GM23338 (cell line): ENCODE data around the gene ANOS1. TPM values are rescaled to one million over a fixed set of nuclear protein-coding genes. Genes with fewer than 3 reads are reported as not detected.
A peak's percentile ranks its signal among the peaks of the same experiment; 100 is the strongest.

Source experiments
- ATAC-seq: fragments of 200-7000 bp; cut with Tn5 transposase; 3 replicates; pipeline ENCODE4 v1.9.1; 2020
- DNase-seq: peaks from one replicate; pipeline ENCODE4 v3.0.0-alpha.2; 2015; ENCODE audit warnings: low spot score
- H2AFZ ChIP-seq: fragments of 200-600 bp; sonication (generic); 2 replicates; pipeline ENCODE4 v1.8.0; 2016; ENCODE audit warnings: antibody characterized with exemption, mild to moderate bottlenecking, moderate library complexity
- H3F3A ChIP-seq: fragments of 200-600 bp; sonication (generic); replicated peaks from 2 replicates; pipeline ENCODE4 v1.8.0; 2017; ENCODE audit warnings: antibody characterized with exemption, mixed run types, low read depth
- H3K27ac ChIP-seq: fragments of 200-600 bp; sonication (generic); 2 replicates; pipeline ENCODE4 v1.6.1; 2016; ENCODE audit warnings: low read depth
- H3K27me3 ChIP-seq: fragments of 200-600 bp; sonication (generic); 2 replicates; pipeline ENCODE4 v1.8.0; 2016; ENCODE audit warnings: mild to moderate bottlenecking, mixed run types, moderate library complexity; ENCODE audit not compliant: insufficient read depth
- H3K36me3 ChIP-seq: fragments of 200-600 bp; sonication (generic); 2 replicates; pipeline ENCODE4 v1.8.0; 2016; ENCODE audit warnings: mild to moderate bottlenecking; ENCODE audit not compliant: insufficient read depth
- H3K4me1 ChIP-seq: fragments of 200-600 bp; sonication (generic); 2 replicates; pipeline ENCODE4 v1.8.0; 2016; ENCODE audit warnings: mild to moderate bottlenecking, moderate library complexity; ENCODE audit not compliant: insufficient read depth
- H3K4me2 ChIP-seq: fragments of 200-600 bp; sonication (generic); 2 replicates; pipeline ENCODE4 v1.7.1; 2017; ENCODE audit warnings: mixed run types
- H3K4me3 ChIP-seq: fragments of 200-600 bp; sonication (generic); 2 replicates; pipeline ENCODE4 v1.6.1; 2016; ENCODE audit warnings: mixed run types
- H3K79me2 ChIP-seq: fragments of 200-600 bp; sonication (generic); replicated peaks from 2 replicates; pipeline ENCODE4 v1.8.0; 2017; ENCODE audit warnings: mild to moderate bottlenecking; ENCODE audit not compliant: insufficient read depth
- H3K9me2 ChIP-seq: fragments of 200-600 bp; sonication (generic); 2 replicates; pipeline ENCODE4 v1.8.0; 2017; ENCODE audit not compliant: insufficient read depth
- H4K20me1 ChIP-seq: fragments of 200-600 bp; sonication (generic); replicated peaks from 2 replicates; pipeline ENCODE4 v1.8.0; 2017; ENCODE audit warnings: mild to moderate bottlenecking; ENCODE audit not compliant: insufficient read depth
- H3K27ac Mint-ChIP-seq: 2 replicates; pipeline ENCODE4 v1.8.0; 2020; ENCODE audit warnings: inconsistent platforms, mild to moderate bottlenecking, moderate library complexity, mixed read lengths
- H3K27me3 Mint-ChIP-seq: 3 replicates; pipeline ENCODE4 v1.8.0; 2022; ENCODE audit warnings: low read depth, mild to moderate bottlenecking, moderate library complexity, mixed read lengths, inconsistent platforms; ENCODE audit not compliant: insufficient read depth, poor library complexity
- H3K36me3 Mint-ChIP-seq: 3 replicates; pipeline ENCODE4 v1.8.0; 2021; ENCODE audit warnings: low read depth, mild to moderate bottlenecking, inconsistent platforms, moderate library complexity, mixed read lengths
- H3K4me1 Mint-ChIP-seq: 3 replicates; pipeline ENCODE4 v1.8.0; 2020; ENCODE audit warnings: mild to moderate bottlenecking, inconsistent platforms, mixed read lengths
- H3K4me3 Mint-ChIP-seq: 3 replicates; pipeline ENCODE4 v1.8.0; 2021; ENCODE audit warnings: moderate library complexity, mild to moderate bottlenecking, inconsistent platforms, mixed read lengths
- H3K9me3 Mint-ChIP-seq: 3 replicates; pipeline ENCODE4 v1.8.0; 2020; ENCODE audit warnings: moderate library complexity, mild to moderate bottlenecking, inconsistent platforms, mixed read lengths
- EZH2 ChIP-seq: fragments of 200-600 bp; sonication (generic); IDR thresholded peaks from one replicate; pipeline ENCODE4 v1.8.0; 2017; ENCODE audit warnings: antibody characterized with exemption, mild to moderate bottlenecking, low read depth; ENCODE audit not compliant: unreplicated experiment
- EZH2phosphoT487 ChIP-seq: fragments of 200-600 bp; sonication (generic); IDR thresholded peaks from one replicate; pipeline ENCODE4 v1.8.1; 2018; ENCODE audit warnings: antibody characterized with exemption; ENCODE audit not compliant: unreplicated experiment
- JUNB ChIP-seq: IDR thresholded peaks from one replicate; pipeline ENCODE4 v1.6.1; 2016; ENCODE audit warnings: antibody characterized with exemption; ENCODE audit not compliant: unreplicated experiment
- NANOG ChIP-seq: IDR thresholded peaks from 2 replicates; pipeline ENCODE4 v1.6.1; 2016; ENCODE audit warnings: antibody characterized with exemption, borderline replicate concordance
- POLR2AphosphoS5 ChIP-seq: IDR thresholded peaks from 2 replicates; pipeline ENCODE4 v1.6.1; 2016; ENCODE audit warnings: antibody characterized with exemption, low read depth
- REST ChIP-seq: IDR thresholded peaks from one replicate; pipeline ENCODE4 v1.6.1; 2018; ENCODE audit warnings: antibody characterized with exemption; ENCODE audit not compliant: unreplicated experiment
- STAT1 ChIP-seq: IDR thresholded peaks from one replicate; pipeline ENCODE4 v1.6.1; 2016; ENCODE audit warnings: antibody characterized with exemption; ENCODE audit not compliant: unreplicated experiment
- ZNF114 ChIP-seq: fragments of 250-450 bp; sonication (Bioruptor Pico); IDR thresholded peaks from 2 replicates; pipeline ENCODE4 v1.5.0; 2020; ENCODE audit warnings: mild to moderate bottlenecking, moderate library complexity
- ZNF331 ChIP-seq: fragments of 250-450 bp; sonication (Bioruptor Pico); IDR thresholded peaks from 2 replicates; pipeline ENCODE4 v1.5.0; 2020; ENCODE audit warnings: low read depth, mild to moderate bottlenecking, moderate library complexity
- ZNF462 ChIP-seq: fragments of 250-450 bp; sonication (Bioruptor Pico); IDR thresholded peaks from 2 replicates; pipeline ENCODE4 v1.5.0; 2020; ENCODE audit warnings: mild to moderate bottlenecking, moderate library complexity
- polyA plus RNA-seq: library from polyadenylated mRNA; unstranded; fragments of >200 nt; fragmentation: Nextera tagmentation; extraction: Ambion mirVana; gene quantifications from 2 replicates; pipeline ENCODE4 v1.2.1, GENCODE V29; 2016
- total RNA-seq: library from RNA; depleted of rRNA; stranded (reverse); fragments of >200 nt; shearing (Covaris generic); gene quantifications from 2 replicates; pipeline ENCODE4 v1.2.3, GENCODE V29; 2014
- TF ChIP-seq, protein P1 (sequence below), 2 experiments: fragments of 200-600 bp in 1 of 2; sonication (generic) in 1 of 2; conservative IDR thresholded peaks; 2 replicates each; pipeline versions ENCODE4 v1.5.1 to v1.6.1; 2016 to 2017; ENCODE audit warnings: antibody characterized with exemption in 2 of 2, low read depth in 2 of 2, mild to moderate bottlenecking in 2 of 2, moderate library complexity in 1 of 2

Gene ANOS1
- total and polyA plus RNA-seq, 2 experiments from 2014 or later: 21.8 to 68.5 TPM

DNA sequence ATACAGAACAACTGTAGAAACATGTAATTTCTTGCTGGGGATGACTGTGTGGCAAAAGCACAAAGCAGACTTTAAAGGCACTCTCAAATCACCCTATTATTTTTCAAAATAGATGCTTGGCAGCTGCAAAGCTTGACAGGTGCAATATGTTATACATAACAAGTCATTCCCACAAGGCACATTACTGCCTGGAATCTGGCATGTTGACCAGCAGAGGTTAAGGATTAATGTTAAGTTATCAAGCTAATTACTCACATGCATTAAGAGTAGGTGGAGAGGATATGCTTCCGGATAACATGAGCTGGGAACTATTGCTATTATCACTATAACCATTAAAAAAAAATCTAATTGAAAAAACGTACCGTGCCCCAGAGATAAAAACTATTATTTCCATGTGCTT, 17.8 kb downstream of the ANOS1 start:
- H4K20me1 ChIP-seq: no peaks in the 10 kb centered on the region
- no peaks in the 10 kb centered on the region for H3K27me3 ChIP-seq
- H3K36me3 ChIP-seq: no peaks in the 10 kb centered on the region
- no peaks in the 10 kb centered on the region for H3K9me2 ChIP-seq
- Mint-ChIP-seq H3K27ac (peak overlapping the region; percentile 73; the same call in 1 of the 2 replicates), H3K4me1 (peaks cover 58% of the 10 kb centered on the region), H3K27me3 (peaks cover 3% of the 10 kb centered on the region), H3K9me3 (no peaks in the 10 kb centered on the region), H3K4me3 (no peak overlapping the region), H3K36me3 (peaks cover 47% of the 10 kb centered on the region)
- H3K4me2 ChIP-seq: peak overlapping the region; percentile 64; the same call in 1 of the 2 replicates
- H2AFZ ChIP-seq: no peak overlapping the region
- peaks cover 100% of the 10 kb centered on the region for H3K79me2 ChIP-seq
- H3K27ac ChIP-seq: no peak overlapping the region
- ATAC-seq (no peak), DNase-seq (no peak)
- H3F3A ChIP-seq: no peaks in the 10 kb centered on the region
- no peak overlapping the region for H3K4me3 ChIP-seq
- H3K4me1 ChIP-seq: peaks cover 29% of the 10 kb centered on the region
- TF ChIP-seq POLR2AphosphoS5 (no peak), ZNF114 (CRISPR knock-in tag) (no peak), STAT1 (no peak), ZNF331 (CRISPR knock-in tag) (no peak), EZH2 (no peak), REST (no peak), JUNB (no peak), NANOG (no peak)

GRCh38 chrX:8711401-8711800, 20.5 kb downstream of the ANOS1 start:
- Histone ChIP-seq H3K27me3 (no peaks in the 10 kb centered on the region), H3K4me1 (peaks cover 32% of the 10 kb centered on the region), H3K4me3 (no peak overlapping the region), H3K4me2 (no peak overlapping the region), H3F3A (no peaks in the 10 kb centered on the region), H2AFZ (no peak overlapping the region), H3K9me2 (no peaks in the 10 kb centered on the region), H3K36me3 (no peaks in the 10 kb centered on the region), H3K79me2 (peaks cover 100% of the 10 kb centered on the region), H4K20me1 (no peaks in the 10 kb centered on the region), H3K27ac (no peak overlapping the region)
- Mint-ChIP-seq H3K27ac (no peak overlapping the region), H3K4me1 (peaks cover 46% of the 10 kb centered on the region), H3K27me3 (peaks cover 3% of the 10 kb centered on the region), H3K9me3 (peaks cover 3% of the 10 kb centered on the region; the same call in 2 of the 3 replicates), H3K4me3 (no peak overlapping the region), H3K36me3 (peaks cover 47% of the 10 kb centered on the region; the same call in 2 of the 3 replicates)
- DNase-seq (no peak), ATAC-seq (no peak)
- TF ChIP-seq EZH2phosphoT487 (no peak), ZNF331 (CRISPR knock-in tag) (no peak), ZNF462 (CRISPR knock-in tag) (no peak), JUNB (no peak), STAT1 (no peak)
- TF ChIP-seq, protein P1, sequence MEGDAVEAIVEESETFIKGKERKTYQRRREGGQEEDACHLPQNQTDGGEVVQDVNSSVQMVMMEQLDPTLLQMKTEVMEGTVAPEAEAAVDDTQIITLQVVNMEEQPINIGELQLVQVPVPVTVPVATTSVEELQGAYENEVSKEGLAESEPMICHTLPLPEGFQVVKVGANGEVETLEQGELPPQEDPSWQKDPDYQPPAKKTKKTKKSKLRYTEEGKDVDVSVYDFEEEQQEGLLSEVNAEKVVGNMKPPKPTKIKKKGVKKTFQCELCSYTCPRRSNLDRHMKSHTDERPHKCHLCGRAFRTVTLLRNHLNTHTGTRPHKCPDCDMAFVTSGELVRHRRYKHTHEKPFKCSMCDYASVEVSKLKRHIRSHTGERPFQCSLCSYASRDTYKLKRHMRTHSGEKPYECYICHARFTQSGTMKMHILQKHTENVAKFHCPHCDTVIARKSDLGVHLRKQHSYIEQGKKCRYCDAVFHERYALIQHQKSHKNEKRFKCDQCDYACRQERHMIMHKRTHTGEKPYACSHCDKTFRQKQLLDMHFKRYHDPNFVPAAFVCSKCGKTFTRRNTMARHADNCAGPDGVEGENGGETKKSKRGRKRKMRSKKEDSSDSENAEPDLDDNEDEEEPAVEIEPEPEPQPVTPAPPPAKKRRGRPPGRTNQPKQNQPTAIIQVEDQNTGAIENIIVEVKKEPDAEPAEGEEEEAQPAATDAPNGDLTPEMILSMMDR (conservative IDR thresholded peaks at IDR 0.05; ENCODE audit: low read depth in 2 of 2): 0 out of 4 replicates have a peak, but pooled peaks of 1 of the 2 experiments have one; percentile 3
